GM12864 (cell line): ENCODE data around the gene TAGAP.

Experiments used
- DNase-seq: peaks from one replicate; pipeline ENCODE4 v3.0.0-alpha.2; 2011; ENCODE audit warnings: low read depth
- H3K4me3 ChIP-seq: 2 replicates; pipeline ENCODE4 v1.5.1; 2011; ENCODE audit warnings: mild to moderate bottlenecking, low read depth, low read length, control low read depth
- TF ChIP-seq, protein P1 (sequence below): IDR thresholded peaks from 2 replicates; pipeline ENCODE4 v1.5.1; 2011; ENCODE audit warnings: low read depth, mild to moderate bottlenecking, moderate library complexity, low read length, control low read depth, inconsistent platforms; ENCODE audit errors: missing control alignments

Gene TAGAP

DNA sequence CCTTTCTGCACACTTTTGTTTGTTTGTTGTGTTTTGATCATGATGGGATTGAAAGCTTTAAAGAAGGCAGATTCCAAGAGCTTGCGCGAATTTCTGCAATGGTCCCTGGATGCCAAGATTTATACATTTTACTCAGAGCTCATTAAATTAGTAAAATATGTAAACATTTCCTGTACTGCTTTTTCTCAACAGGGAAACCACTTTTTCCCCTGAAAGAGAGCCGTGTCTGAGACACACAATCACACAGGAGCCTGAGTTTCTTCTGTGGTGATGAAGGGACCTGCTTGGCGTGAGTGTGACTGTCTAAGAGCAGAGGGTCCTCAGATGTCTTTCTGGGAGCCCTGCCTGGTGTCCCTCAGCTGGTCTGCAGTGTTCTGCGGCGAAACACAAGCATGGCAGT lies 12.1 kb upstream of the TAGAP start:
- no peak for DNase-seq
- H3K4me3 ChIP-seq = no peak overlapping the region
- TF ChIP-seq, protein P1, sequence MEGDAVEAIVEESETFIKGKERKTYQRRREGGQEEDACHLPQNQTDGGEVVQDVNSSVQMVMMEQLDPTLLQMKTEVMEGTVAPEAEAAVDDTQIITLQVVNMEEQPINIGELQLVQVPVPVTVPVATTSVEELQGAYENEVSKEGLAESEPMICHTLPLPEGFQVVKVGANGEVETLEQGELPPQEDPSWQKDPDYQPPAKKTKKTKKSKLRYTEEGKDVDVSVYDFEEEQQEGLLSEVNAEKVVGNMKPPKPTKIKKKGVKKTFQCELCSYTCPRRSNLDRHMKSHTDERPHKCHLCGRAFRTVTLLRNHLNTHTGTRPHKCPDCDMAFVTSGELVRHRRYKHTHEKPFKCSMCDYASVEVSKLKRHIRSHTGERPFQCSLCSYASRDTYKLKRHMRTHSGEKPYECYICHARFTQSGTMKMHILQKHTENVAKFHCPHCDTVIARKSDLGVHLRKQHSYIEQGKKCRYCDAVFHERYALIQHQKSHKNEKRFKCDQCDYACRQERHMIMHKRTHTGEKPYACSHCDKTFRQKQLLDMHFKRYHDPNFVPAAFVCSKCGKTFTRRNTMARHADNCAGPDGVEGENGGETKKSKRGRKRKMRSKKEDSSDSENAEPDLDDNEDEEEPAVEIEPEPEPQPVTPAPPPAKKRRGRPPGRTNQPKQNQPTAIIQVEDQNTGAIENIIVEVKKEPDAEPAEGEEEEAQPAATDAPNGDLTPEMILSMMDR = no peak

DNA sequence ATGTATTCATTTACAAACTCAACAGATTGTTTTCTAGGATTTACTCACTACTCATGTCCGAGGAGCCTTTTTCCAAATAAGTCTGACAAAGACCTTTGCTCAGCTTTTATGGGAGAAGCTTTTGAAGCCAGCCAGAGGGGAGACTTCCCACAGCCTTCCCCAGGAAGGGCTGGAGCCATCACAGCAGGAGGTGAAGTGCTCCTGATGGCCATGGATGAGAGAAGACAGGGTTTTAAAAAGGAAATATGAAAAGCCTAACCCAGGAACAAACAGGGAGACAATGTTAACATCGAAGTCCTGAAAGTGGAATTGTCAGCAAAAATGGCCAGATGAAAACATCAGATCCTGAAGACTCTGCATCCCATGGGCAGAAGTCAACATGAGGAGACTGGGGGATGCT lies 11.6 kb upstream of the TAGAP start:
- no peak overlapping the region for H3K4me3 ChIP-seq
- TF ChIP-seq, protein P1 = no peak
- no peak for DNase-seq

DNA sequence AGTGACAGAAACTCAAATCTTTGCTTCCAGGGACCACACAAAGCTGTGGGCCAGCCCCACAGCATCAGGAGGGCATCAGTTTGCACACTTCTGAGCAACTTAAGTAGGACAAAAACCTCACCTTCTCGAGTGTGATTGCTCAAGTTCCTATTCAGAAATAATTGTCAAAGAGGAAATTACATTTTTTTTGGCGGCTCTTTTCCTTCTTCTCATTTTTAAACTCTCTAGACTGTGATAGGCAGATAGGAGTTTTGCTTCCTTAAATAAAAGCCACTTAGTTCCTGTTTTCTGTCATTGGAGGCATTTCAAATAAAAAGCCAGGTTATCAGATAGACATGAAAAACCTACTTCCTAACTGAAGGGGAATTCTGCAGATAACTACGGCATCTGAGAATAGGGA lies 11.2 kb upstream of the TAGAP start:
- H3K4me3 ChIP-seq = no peak overlapping the region
- TF ChIP-seq, protein P1 = no peak
- no peak for DNase-seq

DNA sequence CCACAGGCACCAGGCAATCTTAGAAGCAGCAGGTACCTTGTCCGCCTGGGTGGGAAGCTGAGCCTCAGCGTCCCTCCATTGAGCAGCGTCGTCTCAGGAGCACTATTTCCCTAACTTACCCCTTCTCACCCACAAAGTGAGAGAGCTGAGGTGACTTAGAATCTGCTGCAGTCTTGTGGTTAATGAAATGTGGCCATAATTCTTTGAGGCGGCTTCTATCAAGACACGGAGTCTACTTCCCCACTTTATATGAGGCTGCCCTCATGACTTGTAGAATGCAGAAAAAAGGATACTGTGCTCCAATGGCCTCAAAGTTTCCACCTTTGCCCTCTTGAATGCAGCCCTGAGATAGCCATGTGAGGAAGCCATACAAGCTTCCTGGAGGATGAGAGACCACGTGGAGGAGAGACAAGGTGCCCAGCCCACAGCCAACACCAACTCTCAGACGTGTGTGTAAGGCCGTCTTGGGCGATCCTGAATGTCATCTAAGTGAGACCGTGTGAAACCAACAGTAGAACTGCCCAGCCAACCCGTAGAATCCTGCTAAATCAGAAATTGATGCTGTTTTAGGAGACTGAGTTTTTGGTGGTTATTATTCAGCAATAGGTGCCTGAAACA lies 9.1 kb upstream of the TAGAP start:
- no peak for DNase-seq
- TF ChIP-seq, protein P1 = no peak
- H3K4me3 ChIP-seq = no peak overlapping the region

DNA sequence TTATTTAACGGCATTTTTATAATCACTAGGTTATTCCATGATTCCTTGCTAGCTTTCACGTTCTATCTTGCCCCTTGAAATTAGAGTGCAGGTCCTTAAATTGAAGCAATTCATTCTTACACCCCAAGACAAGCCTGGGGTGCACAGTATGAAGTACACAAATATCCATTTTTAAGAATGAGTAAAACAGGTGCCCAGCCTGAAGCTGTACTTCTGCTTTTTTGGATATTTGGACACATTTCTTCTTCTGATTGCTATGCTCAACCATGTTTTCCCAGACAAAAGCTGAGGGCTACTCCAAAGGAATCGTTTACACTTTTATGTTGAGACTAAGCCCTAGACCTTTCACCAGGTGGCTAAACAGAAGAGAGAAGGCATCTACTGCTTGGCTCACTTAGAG lies 7.9 kb upstream of the TAGAP start:
- TF ChIP-seq, protein P1 = no peak
- no peak for DNase-seq
- no peak overlapping the region for H3K4me3 ChIP-seq

DNA sequence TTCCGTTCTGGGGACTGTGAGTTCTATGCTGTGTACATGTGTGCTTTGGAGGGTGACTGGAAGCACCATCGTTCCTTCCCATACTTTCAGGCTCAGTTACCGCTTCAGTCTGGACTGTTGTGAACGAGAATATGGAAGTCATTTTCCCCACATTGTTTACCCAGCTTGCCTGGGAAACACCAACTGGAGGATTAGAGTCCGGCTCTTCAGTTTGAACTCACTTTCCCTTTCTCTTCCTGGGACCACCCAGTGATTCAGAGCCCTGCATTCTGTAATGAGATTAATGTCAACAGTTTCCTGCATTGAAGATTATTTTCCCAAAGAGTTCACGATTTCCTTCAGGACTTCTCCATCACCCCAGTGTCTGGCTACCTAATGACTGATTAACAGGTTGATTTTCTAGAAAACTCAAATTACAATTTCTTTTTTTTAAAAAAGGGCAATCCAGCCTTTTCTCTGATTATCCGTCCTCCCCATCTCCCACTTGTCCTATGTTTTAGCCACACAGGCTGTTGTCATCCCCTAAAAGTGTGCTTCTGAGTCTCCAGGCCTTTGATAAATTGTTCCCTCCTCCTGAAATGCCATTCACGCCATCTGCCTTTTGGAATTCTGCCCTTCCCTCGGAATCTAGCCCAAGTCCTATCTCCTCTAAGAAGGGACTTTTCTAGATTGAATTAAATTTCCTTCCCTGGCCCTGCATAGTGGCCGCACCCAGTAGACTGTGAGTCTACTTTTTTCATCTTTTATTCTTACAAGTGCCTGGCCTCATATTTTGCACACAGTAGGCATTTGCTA lies 3.3 kb upstream of the TAGAP start:
- no peak for DNase-seq
- no peak overlapping the region for H3K4me3 ChIP-seq
- TF ChIP-seq, protein P1 = no peak
